GM18951 (cell line): Measurements from ENCODE around the gene FOCAD.
"Not testable (repeated sequence)": the region's sequence is repeated elsewhere in the genome, so short reads cannot be mapped to it uniquely, and the experiment has no call there.

Experiments used
- POLR2A ChIP-seq: IDR thresholded peaks from 4 replicates; pipeline ENCODE4 v1.6.1; 2011; ENCODE audit warnings: mild to moderate bottlenecking; ENCODE audit not compliant: insufficient read length, insufficient read depth; ENCODE audit errors: extremely low read depth
- in situ Hi-C: fragments of 300-500 bp; cut with MboI; formaldehyde crosslinking; loops from one replicate; pipeline ENCODE4 v1.12.0; 2022; ENCODE audit warnings: low sequenced_read_pairs, mixed read lengths, inconsistent platforms; ENCODE audit not compliant: unreplicated experiment

Gene FOCAD

DNA sequence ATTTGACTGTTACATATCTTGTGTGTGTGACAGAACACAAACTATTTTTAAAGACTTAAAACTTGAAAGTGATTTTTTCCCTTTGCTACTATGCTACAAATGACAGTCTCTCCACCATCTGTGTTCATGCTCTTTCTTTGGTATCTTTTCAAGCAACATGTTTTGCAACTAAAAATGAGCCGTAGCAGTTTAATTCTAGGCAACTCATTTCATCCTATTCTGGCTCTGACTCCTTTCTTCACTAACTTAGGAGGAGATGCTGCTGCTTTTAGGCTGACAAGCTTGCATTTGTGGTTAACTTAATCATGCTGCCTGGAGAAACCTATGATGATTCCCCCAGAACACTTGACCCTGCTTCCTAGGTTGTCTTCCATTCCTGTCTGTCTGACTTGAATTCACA lies 246.8 kb downstream of the FOCAD start:
- TF ChIP-seq POLR2A = no peak
- in situ Hi-C loops = no loop called here

DNA sequence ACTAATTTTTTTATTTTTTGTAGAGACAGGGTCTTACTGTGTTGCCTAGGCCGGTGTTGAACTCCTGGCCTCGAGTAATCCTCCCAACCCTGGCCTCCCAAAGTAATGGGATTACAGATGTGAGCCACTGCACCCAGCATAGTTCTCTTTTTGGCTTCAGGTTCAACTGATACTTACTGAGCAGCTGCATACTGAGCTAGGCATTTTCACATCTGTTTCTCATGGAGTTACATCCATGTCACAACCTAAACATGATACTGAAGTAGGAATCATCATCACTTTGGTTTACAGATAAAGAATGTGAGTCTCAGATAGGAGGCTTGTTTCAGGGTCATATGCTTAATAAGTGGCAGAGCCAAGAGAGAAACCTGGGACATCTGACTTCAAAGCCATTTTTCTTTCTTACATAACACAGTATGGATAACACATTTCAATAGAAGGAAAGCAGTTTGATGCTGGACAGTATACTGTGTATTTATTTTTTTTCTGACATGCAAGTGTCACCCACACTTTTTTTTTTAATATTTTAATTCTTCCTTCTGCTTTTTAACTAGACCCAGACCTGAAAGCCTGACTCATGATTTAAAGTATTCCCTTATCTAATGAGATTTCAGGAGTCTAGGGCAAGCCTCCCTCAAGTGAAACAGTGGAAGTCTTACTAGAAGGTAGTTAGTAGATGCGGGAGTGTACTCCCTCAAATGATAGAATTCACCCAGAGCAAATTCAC lies 256.6 kb downstream of the FOCAD start:
- no peak for TF ChIP-seq POLR2A
- in situ Hi-C loops = loop anchor here (10.0 kb wide), 2 partner anchors 316 to 1016 kb away; partner anchors contain the start of gene MLLT3

GRCh38 chr9:20941174-20941690 lies 257.2 kb downstream of the FOCAD start:
- no peak for TF ChIP-seq POLR2A
- in situ Hi-C loops = loop anchor here (10.0 kb wide), 2 partner anchors 316 to 1016 kb away; partner anchors contain the start of gene MLLT3

DNA sequence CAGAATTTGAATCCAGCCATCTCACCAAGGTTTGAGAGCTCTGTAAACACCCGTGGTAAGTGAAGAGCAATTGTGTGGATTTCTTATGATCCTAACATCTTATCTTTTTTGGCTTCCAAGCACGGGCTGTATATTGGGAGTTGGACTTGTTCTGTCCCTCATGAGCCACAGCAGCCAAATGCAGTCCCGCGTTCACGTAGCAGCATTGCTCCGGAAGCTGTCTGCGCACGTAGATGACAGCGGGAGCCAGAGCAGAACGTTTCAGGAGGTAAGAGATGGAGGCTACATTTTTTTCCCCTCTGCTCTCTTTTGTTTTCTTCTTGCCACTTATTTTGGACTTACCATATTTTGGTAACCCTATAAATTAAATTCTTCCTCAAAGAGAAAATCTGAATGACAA lies 260.4 kb downstream of the FOCAD start:
- no peak for TF ChIP-seq POLR2A
- in situ Hi-C loops = loop anchor here (10.0 kb wide), 2 partner anchors 320 to 1020 kb away; partner anchors contain the start of gene MLLT3

DNA sequence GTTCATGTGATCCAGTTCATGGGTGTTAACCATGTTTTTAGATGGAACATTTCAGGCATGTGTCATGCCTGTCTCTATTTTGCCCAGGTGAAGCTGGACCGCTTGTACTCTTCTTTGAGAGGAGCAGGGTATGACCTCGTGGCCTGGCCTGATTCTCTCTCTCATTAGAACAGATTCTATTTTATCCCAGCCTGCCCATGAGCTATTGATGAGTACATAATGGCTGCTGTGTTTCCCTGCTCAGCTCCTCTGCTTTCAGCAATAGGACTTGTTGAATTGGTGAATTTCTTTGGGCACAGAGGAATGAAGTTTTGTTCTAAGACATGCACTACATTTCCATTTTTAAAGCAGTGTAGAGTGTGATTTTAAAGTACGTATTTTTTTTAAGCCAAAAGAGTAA lies 261.2 kb downstream of the FOCAD start:
- in situ Hi-C loops = loop anchor here (10.0 kb wide), 2 partner anchors 320 to 1020 kb away; partner anchors contain the start of gene MLLT3
- no peak for TF ChIP-seq POLR2A

DNA sequence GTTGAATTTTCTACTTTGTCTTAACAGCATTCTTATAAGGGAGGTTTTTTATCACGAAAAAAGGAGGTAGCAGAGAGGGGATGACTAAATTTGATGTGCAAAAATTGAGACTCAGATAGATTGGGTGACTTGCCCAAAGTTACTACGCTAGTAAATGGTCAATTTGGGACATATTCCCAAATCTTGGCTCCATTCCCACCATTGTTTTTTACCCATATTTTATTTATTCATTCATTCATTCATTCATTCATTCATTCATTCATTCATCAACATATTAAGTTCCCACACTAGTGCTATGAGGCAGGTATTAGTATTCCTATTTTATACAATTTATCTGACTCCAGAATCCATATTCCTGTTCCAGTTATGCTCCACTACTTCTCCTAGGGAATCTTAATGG lies 261.8 kb downstream of the FOCAD start:
- no peak for TF ChIP-seq POLR2A
- in situ Hi-C loops = loop anchor here (10.0 kb wide), 2 partner anchors 321 to 1021 kb away; partner anchors contain the start of gene MLLT3

DNA sequence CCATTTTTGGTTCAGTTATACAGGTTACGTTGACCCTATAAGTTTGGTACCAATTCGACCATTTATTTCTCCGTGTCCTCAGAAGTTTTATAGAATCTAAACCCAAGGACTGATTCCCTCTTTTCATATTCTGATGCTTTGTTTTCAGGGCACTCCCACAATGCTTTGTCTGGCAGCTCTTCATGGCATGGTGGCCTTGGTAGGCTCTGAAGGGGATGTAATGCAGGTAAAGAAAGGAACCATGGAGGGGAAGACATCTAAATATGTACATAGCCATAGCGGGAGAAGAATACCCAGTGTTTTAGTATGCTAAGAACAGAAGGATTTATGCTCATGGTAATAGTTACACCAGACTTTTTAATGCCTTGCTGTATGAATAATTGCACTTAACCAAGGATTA lies 264.6 kb downstream of the FOCAD start:
- TF ChIP-seq POLR2A = no peak
- in situ Hi-C loops = loop anchor here (10.0 kb wide), 2 partner anchors 324 to 1024 kb away; partner anchors contain the start of gene MLLT3

GRCh38 chr9:20950707-20951106 lies 266.6 kb downstream of the FOCAD start:
- in situ Hi-C loops = loop anchor here (10.0 kb wide), 1 partner anchor 596 kb away; no protein-coding TSS in a partner anchor

GRCh38 chr9:20962536-20963225 lies 278.6 kb downstream of the FOCAD start:
- in situ Hi-C loops = no loop called here
- no peak for TF ChIP-seq POLR2A

More at GRCh38 chr9:20950707-20951106, 266.6 kb downstream of the FOCAD start:
- TF ChIP-seq POLR2A = no peak

- in situ Hi-C loops = no loop called here
- TF ChIP-seq POLR2A = no peak
These were observed 288.6 kb downstream of the FOCAD start for GRCh38 chr9:20972684-20973083.

GRCh38 chr9:20973246-20973947 lies 289.3 kb downstream of the FOCAD start:
- in situ Hi-C loops = not testable (repeated sequence)

DNA sequence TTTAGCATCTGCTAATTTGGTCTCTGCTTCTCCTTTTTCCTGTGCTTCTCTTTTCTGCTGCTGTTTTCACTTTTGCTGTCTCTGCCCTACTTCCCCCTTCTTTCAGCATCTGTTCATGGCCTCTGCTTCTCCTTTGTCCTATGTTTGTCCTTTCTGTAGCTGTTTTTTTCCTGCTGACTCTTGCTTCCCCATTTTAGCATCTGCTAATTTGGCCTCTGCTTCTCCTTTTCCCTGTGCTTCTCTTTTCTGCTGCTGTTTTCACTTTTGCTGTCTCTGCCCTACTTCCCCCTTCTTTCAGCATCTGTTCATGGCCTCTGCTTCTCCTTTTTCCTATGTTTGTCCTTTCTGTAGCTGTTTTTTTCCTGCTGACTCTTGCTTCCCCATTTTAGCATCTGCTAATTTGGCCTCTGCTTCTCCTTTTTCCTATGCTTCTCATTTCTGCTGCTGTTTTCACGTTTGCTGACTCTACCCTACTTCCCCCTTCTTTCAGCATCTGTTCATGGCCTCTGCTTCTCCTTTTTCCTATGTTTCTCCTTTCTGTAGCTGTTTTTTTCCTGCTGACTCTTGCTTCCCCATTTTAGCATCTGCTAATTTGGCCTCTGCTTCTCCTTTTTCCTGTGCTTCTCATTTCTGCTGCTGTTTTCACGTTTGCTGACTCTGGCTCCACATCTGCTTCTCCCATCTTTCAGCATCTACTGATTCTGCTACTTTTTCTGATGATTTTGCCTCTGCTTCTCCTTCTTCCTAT lies 290.3 kb downstream of the FOCAD start:
- in situ Hi-C loops = not testable (repeated sequence)
